C4-2B (cell line): ENCODE data around the gene TCF19.

ENCODE experiments used
- ZFX ChIP-seq: fragments of 450-650 bp; IDR thresholded peaks from 2 replicates; pipeline ENCODE4 v1.6.1; 2017
- TF ChIP-seq, protein P1 (sequence below): fragments of 450-650 bp; conservative IDR thresholded peaks from 2 replicates; pipeline ENCODE4 v1.5.1; 2017; ENCODE audit warnings: mild to moderate bottlenecking

DNA sequence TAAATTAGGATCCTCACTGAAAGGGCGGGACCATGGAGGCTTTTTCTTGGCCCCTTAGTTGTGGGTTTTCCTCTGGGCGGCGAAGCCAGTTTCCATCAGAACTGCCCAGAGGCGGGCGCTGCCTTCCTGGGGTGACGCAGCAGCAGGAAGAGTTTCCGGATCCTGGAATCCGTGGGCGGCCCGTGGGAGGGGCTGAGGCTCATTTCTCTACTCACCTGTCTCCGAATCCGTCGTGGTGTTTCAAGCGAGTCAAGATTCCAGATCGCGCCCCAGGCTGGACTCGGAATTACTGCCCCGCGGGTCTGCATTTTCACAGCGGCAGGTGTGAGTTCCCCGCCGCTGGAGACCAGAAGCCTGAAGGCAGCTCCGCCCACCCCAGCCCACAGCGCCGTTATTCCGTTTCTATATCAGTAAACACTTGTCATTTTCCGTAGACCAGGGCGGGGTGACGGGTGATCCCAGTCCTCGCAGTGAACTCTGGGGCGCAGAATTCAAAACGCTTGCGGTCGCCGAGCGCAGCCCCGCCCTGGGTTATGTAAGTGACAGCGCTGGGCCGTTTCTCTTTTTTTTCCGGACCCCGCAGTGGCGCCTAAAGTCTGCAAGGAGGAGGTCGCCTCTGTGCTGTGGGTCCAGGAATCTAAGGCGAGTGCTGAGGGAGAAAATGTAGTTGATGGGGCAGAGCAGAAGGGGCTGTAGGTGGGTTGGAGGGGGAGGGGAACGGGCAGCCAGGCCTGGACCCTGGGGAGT lies 39.3 kb downstream of the TCF19 start:
- TF ChIP-seq, protein P1, sequence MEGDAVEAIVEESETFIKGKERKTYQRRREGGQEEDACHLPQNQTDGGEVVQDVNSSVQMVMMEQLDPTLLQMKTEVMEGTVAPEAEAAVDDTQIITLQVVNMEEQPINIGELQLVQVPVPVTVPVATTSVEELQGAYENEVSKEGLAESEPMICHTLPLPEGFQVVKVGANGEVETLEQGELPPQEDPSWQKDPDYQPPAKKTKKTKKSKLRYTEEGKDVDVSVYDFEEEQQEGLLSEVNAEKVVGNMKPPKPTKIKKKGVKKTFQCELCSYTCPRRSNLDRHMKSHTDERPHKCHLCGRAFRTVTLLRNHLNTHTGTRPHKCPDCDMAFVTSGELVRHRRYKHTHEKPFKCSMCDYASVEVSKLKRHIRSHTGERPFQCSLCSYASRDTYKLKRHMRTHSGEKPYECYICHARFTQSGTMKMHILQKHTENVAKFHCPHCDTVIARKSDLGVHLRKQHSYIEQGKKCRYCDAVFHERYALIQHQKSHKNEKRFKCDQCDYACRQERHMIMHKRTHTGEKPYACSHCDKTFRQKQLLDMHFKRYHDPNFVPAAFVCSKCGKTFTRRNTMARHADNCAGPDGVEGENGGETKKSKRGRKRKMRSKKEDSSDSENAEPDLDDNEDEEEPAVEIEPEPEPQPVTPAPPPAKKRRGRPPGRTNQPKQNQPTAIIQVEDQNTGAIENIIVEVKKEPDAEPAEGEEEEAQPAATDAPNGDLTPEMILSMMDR: no peak
- no peak for TF ChIP-seq ZFX
